Spleen (tissue), 7 donors: ENCODE data around the gene GSTA5.
"Not testable (repeated sequence)": the region's sequence is repeated elsewhere in the genome, so short reads cannot be mapped to it uniquely, and the experiment has no call there.

Experiments
- POLR2A ChIP-seq, 3 donors: fragments of 450-650 bp; IDR thresholded peaks; one replicate each; pipeline ENCODE4 v1.5.1; 2017; ENCODE audit warnings: antibody characterized with exemption in 3 of 3, mild to moderate bottlenecking in 1 of 3
- TF ChIP-seq, protein P1 (sequence below), 11 experiments: fragments of 200-600 bp in 7 of 11; fragments of 450-650 bp in 4 of 11; sonication (generic) in 4 of 11; IDR thresholded peaks in 8 of 11; conservative IDR thresholded peaks in 3 of 11; 1 replicate in 7 of 11; 2 replicates in 4 of 11; pipeline versions ENCODE4 v1.4.0 to v1.8.0; 2016 to 2021; ENCODE audit warnings: antibody characterized with exemption in 11 of 11, inconsistent platforms in 4 of 11, mild to moderate bottlenecking in 1 of 11
- donor health status: DM: no; HTN: no; CAD: no; lungs with moderate emphysema.
- donor health status: DM: no; HTN: no; CAD: no.
- donor health status: DM: no; HTN: no; CAD: no.

DNA sequence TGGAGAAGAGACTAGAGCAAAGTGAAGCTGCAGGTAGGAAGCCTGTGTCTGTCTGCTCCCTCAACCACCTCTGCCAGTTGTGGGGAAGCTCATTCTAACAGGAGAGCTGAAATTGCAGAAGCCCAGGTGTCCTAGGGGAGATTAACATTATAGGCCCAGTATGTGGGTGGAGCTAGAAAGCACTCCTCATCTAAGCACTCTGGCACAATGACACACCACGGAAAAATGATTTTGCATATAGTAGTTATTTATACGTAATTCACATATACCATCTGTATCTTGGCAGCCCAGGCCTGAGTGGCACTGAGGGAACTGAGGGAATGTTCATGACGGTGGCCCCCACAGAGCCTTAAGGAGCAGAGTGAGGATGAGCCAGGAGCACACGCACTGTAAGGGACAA is 9.7 kb downstream of the GSTA5 start:
- not testable (repeated sequence) for TF ChIP-seq POLR2A (IDR thresholded peaks at IDR 0.05)
- TF ChIP-seq, protein P1, sequence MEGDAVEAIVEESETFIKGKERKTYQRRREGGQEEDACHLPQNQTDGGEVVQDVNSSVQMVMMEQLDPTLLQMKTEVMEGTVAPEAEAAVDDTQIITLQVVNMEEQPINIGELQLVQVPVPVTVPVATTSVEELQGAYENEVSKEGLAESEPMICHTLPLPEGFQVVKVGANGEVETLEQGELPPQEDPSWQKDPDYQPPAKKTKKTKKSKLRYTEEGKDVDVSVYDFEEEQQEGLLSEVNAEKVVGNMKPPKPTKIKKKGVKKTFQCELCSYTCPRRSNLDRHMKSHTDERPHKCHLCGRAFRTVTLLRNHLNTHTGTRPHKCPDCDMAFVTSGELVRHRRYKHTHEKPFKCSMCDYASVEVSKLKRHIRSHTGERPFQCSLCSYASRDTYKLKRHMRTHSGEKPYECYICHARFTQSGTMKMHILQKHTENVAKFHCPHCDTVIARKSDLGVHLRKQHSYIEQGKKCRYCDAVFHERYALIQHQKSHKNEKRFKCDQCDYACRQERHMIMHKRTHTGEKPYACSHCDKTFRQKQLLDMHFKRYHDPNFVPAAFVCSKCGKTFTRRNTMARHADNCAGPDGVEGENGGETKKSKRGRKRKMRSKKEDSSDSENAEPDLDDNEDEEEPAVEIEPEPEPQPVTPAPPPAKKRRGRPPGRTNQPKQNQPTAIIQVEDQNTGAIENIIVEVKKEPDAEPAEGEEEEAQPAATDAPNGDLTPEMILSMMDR (IDR thresholded peaks at IDR 0.05 in 8 of 11, conservative IDR thresholded peaks at IDR 0.05 in 3 of 11) = not testable (repeated sequence)
